Measurements from ENCODE around the gene ATP2C2. TPM values are rescaled to one million over a fixed set of nuclear protein-coding genes. Genes with fewer than 3 reads are reported as not detected.

Gene ATP2C2
- total and polyA plus RNA-seq, 2 experiments from 2014 or later, result 2.1 TPM

GRCh38 chr16:84462296-84463210, 94.2 kb downstream of the ATP2C2 start:
- Histone ChIP-seq H3K27ac (ENCODE audit: low read depth) (no peak overlapping the region), H3K4me2 (no peak overlapping the region), H3K4me1 (ENCODE audit: insufficient read depth) (no peaks in the 10 kb centered on the region), H3K4me3 (no peak overlapping the region), H3F3A (replicated peaks; ENCODE audit: low read depth) (no peaks in the 10 kb centered on the region), H3K79me2 (replicated peaks; ENCODE audit: insufficient read depth) (no peaks in the 10 kb centered on the region), H3K9me2 (ENCODE audit: insufficient read depth) (no peaks in the 10 kb centered on the region), H3K27me3 (ENCODE audit: insufficient read depth) (no peaks in the 10 kb centered on the region), H4K20me1 (replicated peaks; ENCODE audit: insufficient read depth) (no peaks in the 10 kb centered on the region), H3K36me3 (ENCODE audit: insufficient read depth) (peaks cover 10% of the 10 kb centered on the region; the same call in 1 of the 2 replicates), H2AFZ (no peak overlapping the region)
- Mint-ChIP-seq H3K27me3 (ENCODE audit: insufficient read depth, low read depth, poor library complexity) (peaks cover 5% of the 10 kb centered on the region), H3K4me1 (peaks cover 4% of the 10 kb centered on the region; the same call in 1 of the 3 replicates), H3K36me3 (ENCODE audit: low read depth) (peaks cover 21% of the 10 kb centered on the region), H3K9me3 (peaks cover 15% of the 10 kb centered on the region), H3K27ac (no peak overlapping the region), H3K4me3 (no peak overlapping the region)
- TF ChIP-seq EZH2 (IDR thresholded peaks at IDR 0.05; ENCODE audit: low read depth, unreplicated experiment) (no peak), JUNB (IDR thresholded peaks at IDR 0.05; ENCODE audit: unreplicated experiment) (no peak), CTCF (conservative IDR thresholded peaks at IDR 0.05; ENCODE audit: low read depth in 2 of 2) (no peak), EZH2phosphoT487 (IDR thresholded peaks at IDR 0.05; ENCODE audit: unreplicated experiment) (no peak), ZNF331 (CRISPR knock-in tag; IDR thresholded peaks at IDR 0.05; ENCODE audit: low read depth) (no peak), ZNF462 (CRISPR knock-in tag; IDR thresholded peaks at IDR 0.05) (no peak), STAT1 (IDR thresholded peaks at IDR 0.05; ENCODE audit: unreplicated experiment) (no peak), POLR2AphosphoS5 (IDR thresholded peaks at IDR 0.05; ENCODE audit: low read depth) (no peak), ZNF114 (CRISPR knock-in tag; IDR thresholded peaks at IDR 0.05) (no peak), CREB1 (CRISPR knock-in tag; IDR thresholded peaks at IDR 0.05; ENCODE audit: low read depth) (no peak), NANOG (IDR thresholded peaks at IDR 0.05; ENCODE audit: borderline replicate concordance) (no peak), REST (IDR thresholded peaks at IDR 0.05; ENCODE audit: unreplicated experiment) (no peak), ETS1 (IDR thresholded peaks at IDR 0.05) (no peak)
- ATAC-seq (no peak), DNase-seq (ENCODE audit: low spot score) (no peak)
